ENCODE data around the gene RFX1. TPM values are rescaled to one million over a fixed set of nuclear protein-coding genes. Genes with fewer than 3 reads are reported as not detected.

The RFX1 gene
- total and polyA plus RNA-seq, 2 donors from 2014 or later: 5.2 to 17.9 TPM

DNA sequence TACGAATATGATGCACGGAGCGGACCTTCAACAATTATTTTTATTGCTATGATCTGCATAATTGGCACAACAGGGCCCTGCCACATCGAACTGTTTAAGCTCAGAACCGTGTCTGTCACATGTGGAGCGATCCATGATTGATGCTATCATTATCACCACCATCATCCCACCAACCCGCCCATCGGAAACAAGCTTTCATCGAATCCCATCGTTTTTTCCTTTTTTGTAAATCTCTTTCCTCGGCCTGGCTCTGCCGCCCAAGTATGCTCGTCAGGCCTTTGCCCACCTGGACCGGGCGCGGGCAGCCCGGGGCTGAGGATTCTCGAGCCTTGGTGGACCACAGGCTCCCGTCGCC is 54.3 kb downstream of the RFX1 start:
- Histone ChIP-seq H3K4me1 (ENCODE audit: control insufficient read depth in 2 of 3, insufficient read depth in 2 of 3, low read depth in 1 of 3, low read length in 3 of 3) (peaks cover 0 to 11% (median 10%) of the 10 kb centered on the region in 3 donors), H3K9ac (ENCODE audit: low read length in 3 of 3) (no peak overlapping the region), H3K27me3 (ENCODE audit: control insufficient read depth, insufficient read depth, low read length) (no peaks in the 10 kb centered on the region), H3K4me3 (ENCODE audit: low read length in 3 of 3) (peak overlapping the region; percentile 36 to 57 (median 47)), H3K27ac (ENCODE audit: low read depth in 2 of 2, low read length in 2 of 2) (no peak overlapping the region), H3K36me3 (ENCODE audit: control insufficient read depth in 2 of 3, insufficient read depth in 3 of 3, low read length in 3 of 3) (peaks cover 0 to 18% (median 3%) of the 10 kb centered on the region in 3 donors), H3K9me3 (ENCODE audit: control insufficient read depth in 2 of 3, insufficient read depth in 1 of 3, low read length in 3 of 3) (no peaks in the 10 kb centered on the region)
- TF ChIP-seq, protein P1, sequence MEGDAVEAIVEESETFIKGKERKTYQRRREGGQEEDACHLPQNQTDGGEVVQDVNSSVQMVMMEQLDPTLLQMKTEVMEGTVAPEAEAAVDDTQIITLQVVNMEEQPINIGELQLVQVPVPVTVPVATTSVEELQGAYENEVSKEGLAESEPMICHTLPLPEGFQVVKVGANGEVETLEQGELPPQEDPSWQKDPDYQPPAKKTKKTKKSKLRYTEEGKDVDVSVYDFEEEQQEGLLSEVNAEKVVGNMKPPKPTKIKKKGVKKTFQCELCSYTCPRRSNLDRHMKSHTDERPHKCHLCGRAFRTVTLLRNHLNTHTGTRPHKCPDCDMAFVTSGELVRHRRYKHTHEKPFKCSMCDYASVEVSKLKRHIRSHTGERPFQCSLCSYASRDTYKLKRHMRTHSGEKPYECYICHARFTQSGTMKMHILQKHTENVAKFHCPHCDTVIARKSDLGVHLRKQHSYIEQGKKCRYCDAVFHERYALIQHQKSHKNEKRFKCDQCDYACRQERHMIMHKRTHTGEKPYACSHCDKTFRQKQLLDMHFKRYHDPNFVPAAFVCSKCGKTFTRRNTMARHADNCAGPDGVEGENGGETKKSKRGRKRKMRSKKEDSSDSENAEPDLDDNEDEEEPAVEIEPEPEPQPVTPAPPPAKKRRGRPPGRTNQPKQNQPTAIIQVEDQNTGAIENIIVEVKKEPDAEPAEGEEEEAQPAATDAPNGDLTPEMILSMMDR (IDR thresholded peaks at IDR 0.05; ENCODE audit: borderline replicate concordance, extremely low read depth, insufficient read depth): no peak
- intact Hi-C loops (cut with DNase I): no loop called here
- FAIRE-seq (no peak), DNase-seq (no peak)

DNA sequence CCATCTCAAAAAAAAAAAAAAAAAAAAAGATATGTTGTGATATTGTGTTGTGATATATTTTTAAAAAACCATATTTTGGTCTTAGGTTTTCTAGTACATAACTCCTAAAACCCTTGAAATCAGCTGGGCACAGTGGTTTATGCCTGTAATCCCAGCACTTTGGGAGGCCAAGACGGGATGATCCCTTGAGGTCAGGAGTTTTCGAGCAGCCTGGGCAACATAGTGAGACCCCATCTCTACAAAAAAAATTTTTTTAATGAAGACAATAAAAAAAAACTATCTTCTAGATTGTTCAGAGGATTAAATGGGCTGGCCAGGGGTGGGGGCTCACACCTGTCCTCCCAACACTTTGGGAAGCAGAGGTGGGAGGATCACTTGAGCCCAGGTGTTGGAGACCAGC is 55.1 kb downstream of the RFX1 start:
- intact Hi-C loops (cut with DNase I): no loop called here
- Histone ChIP-seq H3K27ac (ENCODE audit: low read depth in 2 of 2, low read length in 2 of 2) (no peak overlapping the region), H3K9me3 (ENCODE audit: control insufficient read depth in 2 of 3, insufficient read depth in 1 of 3, low read length in 3 of 3) (no peaks in the 10 kb centered on the region), H3K36me3 (ENCODE audit: control insufficient read depth in 2 of 3, insufficient read depth in 3 of 3, low read length in 3 of 3) (peaks cover 0 to 11% (median 3%) of the 10 kb centered on the region in 3 donors), H3K4me3 (ENCODE audit: low read length in 3 of 3) (no peak overlapping the region), H3K4me1 (ENCODE audit: control insufficient read depth in 2 of 3, insufficient read depth in 2 of 3, low read depth in 1 of 3, low read length in 3 of 3) (peaks cover 0 to 11% (median 10%) of the 10 kb centered on the region in 3 donors), H3K9ac (ENCODE audit: low read length in 3 of 3) (no peak overlapping the region), H3K27me3 (ENCODE audit: control insufficient read depth, insufficient read depth, low read length) (no peaks in the 10 kb centered on the region)
- FAIRE-seq: no peak
- TF ChIP-seq, protein P1 (IDR thresholded peaks at IDR 0.05; ENCODE audit: borderline replicate concordance, extremely low read depth, insufficient read depth): no peak
- DNase-seq: no peak

- H3K27ac ChIP-seq (ENCODE audit: low read depth in 2 of 2, low read length in 2 of 2): no peak overlapping the region
- intact Hi-C loops (cut with DNase I): no loop called here
- no peaks in the 10 kb centered on the region for H3K4me1 ChIP-seq (ENCODE audit: control insufficient read depth in 2 of 3, insufficient read depth in 2 of 3, low read depth in 1 of 3, low read length in 3 of 3)
- H3K9me3 ChIP-seq (ENCODE audit: control insufficient read depth in 2 of 3, insufficient read depth in 1 of 3, low read length in 3 of 3): no peaks in the 10 kb centered on the region
- FAIRE-seq (no peak), DNase-seq (no peak)
- TF ChIP-seq, protein P1 (IDR thresholded peaks at IDR 0.05; ENCODE audit: borderline replicate concordance, extremely low read depth, insufficient read depth): no peak
- H3K36me3 ChIP-seq (ENCODE audit: control insufficient read depth in 2 of 3, insufficient read depth in 3 of 3, low read length in 3 of 3): no peaks in the 10 kb centered on the region
- no peaks in the 10 kb centered on the region for H3K27me3 ChIP-seq (ENCODE audit: control insufficient read depth, insufficient read depth, low read length)
- no peak overlapping the region for H3K9ac ChIP-seq (ENCODE audit: low read length in 3 of 3)
- no peak overlapping the region for H3K4me3 ChIP-seq (ENCODE audit: low read length in 3 of 3)
Measured at GRCh38 chr19:13946414-13946813, 59.7 kb downstream of the RFX1 start.

- no peak overlapping the region for H3K9ac ChIP-seq (ENCODE audit: low read length in 3 of 3)
- H3K4me3 ChIP-seq (ENCODE audit: low read length in 3 of 3): no peak overlapping the region
- no peaks in the 10 kb centered on the region for H3K36me3 ChIP-seq (ENCODE audit: control insufficient read depth in 2 of 3, insufficient read depth in 3 of 3, low read length in 3 of 3)
- TF ChIP-seq, protein P1 (IDR thresholded peaks at IDR 0.05; ENCODE audit: borderline replicate concordance, extremely low read depth, insufficient read depth): no peak
- H3K27me3 ChIP-seq (ENCODE audit: control insufficient read depth, insufficient read depth, low read length): no peaks in the 10 kb centered on the region
- no peaks in the 10 kb centered on the region for H3K9me3 ChIP-seq (ENCODE audit: control insufficient read depth in 2 of 3, insufficient read depth in 1 of 3, low read length in 3 of 3)
- no peak overlapping the region for H3K27ac ChIP-seq (ENCODE audit: low read depth in 2 of 2, low read length in 2 of 2)
- DNase-seq (no peak), FAIRE-seq (no peak)
- H3K4me1 ChIP-seq (ENCODE audit: control insufficient read depth in 2 of 3, insufficient read depth in 2 of 3, low read depth in 1 of 3, low read length in 3 of 3): no peaks in the 10 kb centered on the region
- intact Hi-C loops (cut with DNase I): no loop called here
Measured at GRCh38 chr19:13942023-13942684, 64.0 kb downstream of the RFX1 start.
